Astrocyte (in vitro differentiated cells and primary cell): ENCODE results near the gene PLEKHA5. TPM values are rescaled to one million over a fixed set of nuclear protein-coding genes. Genes with fewer than 3 reads are reported as not detected.

Experiments used
- DNase-seq: peaks from one replicate; pipeline ENCODE4 v3.0.0-alpha.2; 2010; ENCODE audit warnings: low read depth
- FAIRE-seq: peaks from 2 replicates; lab custom pipeline; 2011; peaks lifted over from hg19 to GRCh38; lab: Jason Lieb, UNC
- H2AFZ ChIP-seq: 2 replicates; pipeline ENCODE4 v1.6.0; 2012; ENCODE audit warnings: low read depth, low read length, inconsistent platforms
- H3K27ac ChIP-seq: 2 replicates; pipeline ENCODE4 v1.5.1; 2011; ENCODE audit warnings: low read depth, low read length, inconsistent platforms
- H3K27me3 ChIP-seq: 2 replicates; pipeline ENCODE4 v1.6.0; 2011; ENCODE audit warnings: low read length, inconsistent platforms; ENCODE audit not compliant: insufficient read depth
- H3K36me3 ChIP-seq: 2 replicates; pipeline ENCODE4 v1.5.1; 2011; ENCODE audit warnings: low read length, inconsistent platforms; ENCODE audit not compliant: insufficient read depth
- H3K4me1 ChIP-seq: 2 replicates; pipeline ENCODE4 v1.5.1; 2011; ENCODE audit warnings: low read length, inconsistent platforms; ENCODE audit not compliant: insufficient read depth
- H3K4me2 ChIP-seq: 2 replicates; pipeline ENCODE4 v1.6.0; 2012; ENCODE audit warnings: low read length, inconsistent platforms
- H3K4me3 ChIP-seq: 2 replicates; pipeline ENCODE4 v1.5.1; 2011; ENCODE audit warnings: low read depth, mild to moderate bottlenecking, low read length, inconsistent platforms; ENCODE audit not compliant: insufficient read depth
- H3K79me2 ChIP-seq: 2 replicates; pipeline ENCODE4 v1.6.0; 2012; ENCODE audit warnings: mild to moderate bottlenecking, low read length, inconsistent platforms; ENCODE audit not compliant: insufficient read depth
- H3K9ac ChIP-seq: 2 replicates; pipeline ENCODE4 v1.6.0; 2012; ENCODE audit warnings: mild to moderate bottlenecking, low read length, inconsistent platforms
- H3K9me3 ChIP-seq: 2 replicates; pipeline ENCODE4 v1.5.1; 2012; ENCODE audit warnings: low read depth, mild to moderate bottlenecking, low read length, inconsistent platforms; ENCODE audit not compliant: insufficient read depth
- H4K20me1 ChIP-seq: 2 replicates; pipeline ENCODE4 v1.6.0; 2012; ENCODE audit warnings: low read length, inconsistent platforms; ENCODE audit not compliant: insufficient read depth
- H3K27ac Mint-ChIP-seq: one replicate; pipeline ENCODE4 v1.8.0; 2021; ENCODE audit warnings: mild to moderate bottlenecking, mixed read lengths; ENCODE audit not compliant: unreplicated experiment
- H3K27me3 Mint-ChIP-seq: one replicate; pipeline ENCODE4 v1.8.0; 2021; ENCODE audit warnings: low read depth, mixed read lengths; ENCODE audit not compliant: unreplicated experiment
- H3K36me3 Mint-ChIP-seq: one replicate; pipeline ENCODE4 v1.8.0; 2021; ENCODE audit warnings: low read depth, mixed read lengths; ENCODE audit not compliant: unreplicated experiment
- H3K4me1 Mint-ChIP-seq: one replicate; pipeline ENCODE4 v1.8.0; 2021; ENCODE audit warnings: low read depth, mixed read lengths; ENCODE audit not compliant: unreplicated experiment
- H3K4me3 Mint-ChIP-seq: one replicate; pipeline ENCODE4 v1.8.0; 2021; ENCODE audit warnings: mild to moderate bottlenecking, moderate library complexity, mixed read lengths; ENCODE audit not compliant: unreplicated experiment
- H3K9me3 Mint-ChIP-seq: one replicate; pipeline ENCODE4 v1.8.0; 2021; ENCODE audit warnings: mild to moderate bottlenecking, mixed read lengths; ENCODE audit not compliant: unreplicated experiment
- EZH2 ChIP-seq: IDR thresholded peaks from 2 replicates; pipeline ENCODE4 v1.6.1; 2012; ENCODE audit warnings: mild to moderate bottlenecking, low read length, inconsistent platforms; ENCODE audit not compliant: insufficient read depth
- total RNA-seq: library from RNA; stranded (reverse); gene quantifications from 2 replicates; pipeline ENCODE4 v1.2.1, GENCODE V29; 2021
- TF ChIP-seq, protein P1 (sequence below): IDR thresholded peaks from 2 replicates; pipeline ENCODE4 v1.5.1; 2011; ENCODE audit warnings: low read depth, mild to moderate bottlenecking, inconsistent platforms, low read length, moderate library complexity; ENCODE audit not compliant: insufficient read depth

Gene PLEKHA5
- total RNA-seq, 1 donor from 2014 or later: 38.9 TPM

DNA sequence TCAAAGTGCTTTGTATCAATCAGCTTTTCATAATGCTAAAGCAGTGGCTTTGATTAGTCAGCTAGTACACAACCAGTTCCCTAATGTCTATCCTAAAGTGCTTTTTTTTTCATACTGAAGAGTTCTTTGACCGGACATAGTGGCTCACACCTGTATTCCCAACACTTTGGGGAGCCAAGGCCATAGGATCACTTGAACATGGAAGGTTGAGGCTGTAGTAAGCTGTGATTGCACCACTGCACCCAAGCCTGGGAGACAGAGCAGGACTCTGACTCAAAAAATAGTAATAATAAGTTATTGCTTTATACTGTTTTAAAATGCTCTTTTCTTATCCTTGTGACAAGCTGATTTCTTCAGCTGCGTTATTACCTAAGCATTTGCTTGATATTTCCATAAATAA is 155.1 kb downstream of the PLEKHA5 start:
- Histone ChIP-seq H3K9me3 (no peaks in the 10 kb centered on the region), H2AFZ (no peak overlapping the region), H3K79me2 (no peaks in the 10 kb centered on the region), H3K27me3 (no peaks in the 10 kb centered on the region), H3K4me2 (no peak overlapping the region), H3K27ac (no peak overlapping the region), H3K9ac (no peak overlapping the region), H3K36me3 (peaks cover 6% of the 10 kb centered on the region), H3K4me1 (no peaks in the 10 kb centered on the region), H4K20me1 (no peaks in the 10 kb centered on the region), H3K4me3 (no peak overlapping the region)
- no peak overlapping the region for H3K4me3 Mint-ChIP-seq
- H3K27me3 Mint-ChIP-seq: no peaks in the 10 kb centered on the region
- FAIRE-seq: no peak
- peaks cover 3% of the 10 kb centered on the region for H3K36me3 Mint-ChIP-seq
- H3K9me3 Mint-ChIP-seq: no peaks in the 10 kb centered on the region
- H3K27ac Mint-ChIP-seq: no peak overlapping the region
- TF ChIP-seq, protein P1, sequence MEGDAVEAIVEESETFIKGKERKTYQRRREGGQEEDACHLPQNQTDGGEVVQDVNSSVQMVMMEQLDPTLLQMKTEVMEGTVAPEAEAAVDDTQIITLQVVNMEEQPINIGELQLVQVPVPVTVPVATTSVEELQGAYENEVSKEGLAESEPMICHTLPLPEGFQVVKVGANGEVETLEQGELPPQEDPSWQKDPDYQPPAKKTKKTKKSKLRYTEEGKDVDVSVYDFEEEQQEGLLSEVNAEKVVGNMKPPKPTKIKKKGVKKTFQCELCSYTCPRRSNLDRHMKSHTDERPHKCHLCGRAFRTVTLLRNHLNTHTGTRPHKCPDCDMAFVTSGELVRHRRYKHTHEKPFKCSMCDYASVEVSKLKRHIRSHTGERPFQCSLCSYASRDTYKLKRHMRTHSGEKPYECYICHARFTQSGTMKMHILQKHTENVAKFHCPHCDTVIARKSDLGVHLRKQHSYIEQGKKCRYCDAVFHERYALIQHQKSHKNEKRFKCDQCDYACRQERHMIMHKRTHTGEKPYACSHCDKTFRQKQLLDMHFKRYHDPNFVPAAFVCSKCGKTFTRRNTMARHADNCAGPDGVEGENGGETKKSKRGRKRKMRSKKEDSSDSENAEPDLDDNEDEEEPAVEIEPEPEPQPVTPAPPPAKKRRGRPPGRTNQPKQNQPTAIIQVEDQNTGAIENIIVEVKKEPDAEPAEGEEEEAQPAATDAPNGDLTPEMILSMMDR: no peak
- DNase-seq: no peak
- no peaks in the 10 kb centered on the region for H3K4me1 Mint-ChIP-seq

DNA sequence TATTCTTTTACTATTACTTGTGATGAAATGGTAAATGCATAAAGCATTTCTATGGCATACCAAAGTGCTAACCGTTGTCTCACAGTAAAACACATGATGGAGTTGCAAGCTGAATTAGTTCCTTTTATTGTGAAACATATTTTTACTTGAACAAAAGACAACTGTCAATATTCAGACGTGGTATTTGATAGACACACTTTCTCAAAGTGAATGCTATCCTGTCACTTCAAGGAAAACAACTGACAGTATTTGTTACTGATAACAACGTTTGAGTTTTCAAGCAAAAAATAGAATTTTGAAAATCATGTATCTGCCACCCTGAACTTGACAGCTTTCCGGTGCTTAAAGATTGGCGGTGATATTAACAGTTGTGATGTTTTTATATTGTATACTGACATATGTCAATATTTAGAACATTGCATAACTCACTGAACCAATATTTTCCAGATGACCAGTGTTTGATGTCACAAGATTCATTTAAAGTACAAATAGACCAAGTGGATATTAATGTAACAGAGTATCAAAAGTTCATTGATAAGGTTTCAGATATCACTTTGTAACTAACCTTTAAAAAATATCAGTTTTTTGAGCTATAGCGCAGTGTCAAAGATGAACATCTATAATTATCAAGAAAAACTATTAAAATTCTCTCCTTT is 156.4 kb downstream of the PLEKHA5 start:
- Histone ChIP-seq H3K9ac (no peak overlapping the region), H3K4me2 (no peak overlapping the region), H3K27ac (no peak overlapping the region), H3K4me3 (no peak overlapping the region), H3K27me3 (no peaks in the 10 kb centered on the region), H3K79me2 (no peaks in the 10 kb centered on the region), H3K36me3 (peaks cover 6% of the 10 kb centered on the region), H3K9me3 (no peaks in the 10 kb centered on the region), H4K20me1 (no peaks in the 10 kb centered on the region), H2AFZ (no peak overlapping the region), H3K4me1 (no peaks in the 10 kb centered on the region)
- no peaks in the 10 kb centered on the region for H3K9me3 Mint-ChIP-seq
- H3K36me3 Mint-ChIP-seq: no peaks in the 10 kb centered on the region
- H3K4me1 Mint-ChIP-seq: no peaks in the 10 kb centered on the region
- peak; percentile 64 for FAIRE-seq
- H3K27me3 Mint-ChIP-seq: no peaks in the 10 kb centered on the region
- H3K4me3 Mint-ChIP-seq: no peak overlapping the region
- no peak for DNase-seq
- no peak overlapping the region for H3K27ac Mint-ChIP-seq
- TF ChIP-seq EZH2: no peak
- TF ChIP-seq, protein P1: no peak

DNA sequence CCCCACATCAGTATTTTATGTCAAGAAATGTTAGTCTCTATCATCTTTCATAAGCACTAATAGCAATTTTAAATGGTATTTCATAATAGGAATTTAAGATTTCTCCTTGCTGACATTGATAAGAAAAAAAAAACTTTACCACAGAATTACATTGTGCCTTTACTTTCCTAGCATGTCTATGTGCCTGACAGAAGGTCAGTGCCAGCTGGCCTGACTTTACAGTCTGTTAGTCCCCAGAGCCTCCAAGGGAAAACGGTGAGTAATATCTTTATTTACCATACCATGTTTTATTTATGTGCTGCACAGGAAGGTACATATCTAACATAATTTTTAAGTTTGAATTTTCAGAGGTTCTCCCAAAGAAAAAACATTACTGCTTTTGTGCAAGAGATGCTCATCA is 157.8 kb downstream of the PLEKHA5 start:
- H3K9me3 ChIP-seq: no peaks in the 10 kb centered on the region
- Mint-ChIP-seq H3K9me3 (no peaks in the 10 kb centered on the region), H3K27ac (no peak overlapping the region), H3K27me3 (no peaks in the 10 kb centered on the region), H3K4me3 (no peak overlapping the region), H3K36me3 (peaks cover 2% of the 10 kb centered on the region), H3K4me1 (no peaks in the 10 kb centered on the region)
- H3K9ac ChIP-seq: no peak overlapping the region
- H4K20me1 ChIP-seq: no peaks in the 10 kb centered on the region
- H3K4me3 ChIP-seq: no peak overlapping the region
- no peak overlapping the region for H2AFZ ChIP-seq
- H3K79me2 ChIP-seq: no peaks in the 10 kb centered on the region
- no peaks in the 10 kb centered on the region for H3K27me3 ChIP-seq
- DNase-seq (no peak), FAIRE-seq (no peak)
- no peak overlapping the region for H3K4me2 ChIP-seq
- no peak for TF ChIP-seq EZH2
- TF ChIP-seq, protein P1: no peak
- no peak overlapping the region for H3K27ac ChIP-seq
- H3K36me3 ChIP-seq: peaks cover 6% of the 10 kb centered on the region
- H3K4me1 ChIP-seq: no peaks in the 10 kb centered on the region
